H1 (cell line): ENCODE results near the gene SPRYD3. TPM values are rescaled to one million over a fixed set of nuclear protein-coding genes. Genes with fewer than 3 reads are reported as not detected.

Experiments used
- CTCF ChIA-PET: fragments of 300-600 bp; sonication (Branson Sonifier 250); formaldehyde crosslinking; loops from one replicate; lab custom pipeline; 2021; ENCODE audit not compliant: partially characterized antibody; lab: Charles Lee
- POLR2A ChIA-PET: fragments of 300-600 bp; sonication (Branson Sonifier 250); formaldehyde crosslinking; loops from one replicate; lab custom pipeline; 2021; ENCODE audit warnings: inconsistent platforms; ENCODE audit not compliant: partially characterized antibody; lab: Charles Lee
- DNase-seq, 2 experiments: peaks; one replicate each; pipeline versions ENCODE4 v3.0.0 to v3.0.0-alpha.2; 2010 to 2022; ENCODE audit warnings: low spot score in 2 of 2, low read depth in 1 of 2, mixed read lengths in 1 of 2
- FAIRE-seq: peaks from 2 replicates; lab custom pipeline; 2011; peaks lifted over from hg19 to GRCh38; lab: Jason Lieb, UNC
- H2AFZ ChIP-seq: 2 replicates; pipeline ENCODE4 v1.8.1; 2012; ENCODE audit warnings: low read length, inconsistent platforms
- H2AK5ac ChIP-seq: 2 replicates; pipeline ENCODE4 v1.6.1; 2013; ENCODE audit warnings: low read depth, low read length
- H2BK120ac ChIP-seq: replicated peaks from 2 replicates; pipeline ENCODE3; 2013; ENCODE audit warnings: low read depth, low read length, inconsistent platforms
- H2BK12ac ChIP-seq: 2 replicates; pipeline ENCODE4 v1.6.1; 2013; ENCODE audit warnings: low read depth, low read length
- H2BK15ac ChIP-seq: 2 replicates; pipeline ENCODE4 v1.6.1; 2013; ENCODE audit warnings: low read length
- H2BK20ac ChIP-seq: 2 replicates; pipeline ENCODE4 v1.6.1; 2013; ENCODE audit warnings: low read length
- H2BK5ac ChIP-seq: 2 replicates; pipeline ENCODE4 v1.6.1; 2013; ENCODE audit warnings: low read depth, low read length
- H3K14ac ChIP-seq: 2 replicates; pipeline ENCODE4 v1.6.1; 2013; ENCODE audit warnings: inconsistent platforms; ENCODE audit not compliant: insufficient read length
- H3K18ac ChIP-seq: 2 replicates; pipeline ENCODE4 v1.6.1; 2013; ENCODE audit warnings: low read length; ENCODE audit errors: extremely low read depth
- H3K23ac ChIP-seq: 2 replicates; pipeline ENCODE4 v1.6.1; 2013; ENCODE audit warnings: inconsistent platforms; ENCODE audit not compliant: insufficient read length
- H3K23me2 ChIP-seq: 2 replicates; pipeline ENCODE4 v1.6.1; 2013; ENCODE audit warnings: low read depth, low read length
- H3K27ac ChIP-seq: 2 replicates; pipeline ENCODE4 v1.6.1; 2011; ENCODE audit warnings: low read depth, low read length, inconsistent platforms
- H3K27me3 ChIP-seq, 4 experiments: replicated peaks in 1 of 4; 1 replicate in 1 of 4; 2 replicates in 3 of 4; pipeline versions ENCODE4 v1.6.1 to v1.8.1; 2011 to 2013; ENCODE audit warnings: low read length in 3 of 4, mild to moderate bottlenecking in 3 of 4, inconsistent platforms in 2 of 4, mixed read lengths in 2 of 4, moderate library complexity in 1 of 4; ENCODE audit not compliant: control insufficient read depth in 3 of 4, insufficient read depth in 3 of 4; ENCODE audit errors: extremely low read depth in 1 of 4
- H3K36me3 ChIP-seq, 4 experiments: 2 replicates each; pipeline versions ENCODE4 v1.6.1 to v1.8.1; 2011 to 2013; ENCODE audit warnings: mild to moderate bottlenecking in 4 of 4, low read length in 3 of 4, moderate library complexity in 2 of 4, control low read depth in 1 of 4, inconsistent platforms in 1 of 4; ENCODE audit not compliant: insufficient read depth in 4 of 4, control insufficient read depth in 2 of 4
- H3K4ac ChIP-seq: replicated peaks from 2 replicates; pipeline ENCODE3; 2013; ENCODE audit warnings: low read length, low read depth, mixed read lengths, inconsistent platforms; ENCODE audit not compliant: insufficient read length
- H3K4me1 ChIP-seq, 4 experiments: replicated peaks in 1 of 4; 1 replicate in 1 of 4; 2 replicates in 3 of 4; pipeline versions ENCODE4 v1.6.1 to v1.8.1; 2011 to 2013; ENCODE audit warnings: low read length in 3 of 4, inconsistent platforms in 2 of 4, mixed read lengths in 1 of 4; ENCODE audit not compliant: insufficient read depth in 4 of 4, control insufficient read depth in 3 of 4
- H3K4me2 ChIP-seq, 2 experiments: 2 replicates each; pipeline versions ENCODE4 v1.6.1 to v1.8.1; 2011 to 2013; ENCODE audit warnings: low read depth in 2 of 2, low read length in 2 of 2, control low read depth in 1 of 2, inconsistent platforms in 1 of 2, mild to moderate bottlenecking in 1 of 2; ENCODE audit not compliant: insufficient read depth in 1 of 2
- H3K4me3 ChIP-seq, 4 experiments: fragments of 200-600, 300-600 bp in 1 of 4; sonication (generic), shearing (Covaris generic), sonication (Bioruptor Twin) in 1 of 4; 2 replicates each; pipeline versions ENCODE4 v1.5.1 to v1.8.1; 2011 to 2016; ENCODE audit warnings: low read length in 4 of 4, low read depth in 3 of 4, control low read depth in 2 of 4, inconsistent platforms in 2 of 4, mild to moderate bottlenecking in 2 of 4, mixed read lengths in 1 of 4, moderate library complexity in 1 of 4; ENCODE audit not compliant: insufficient read depth in 2 of 4; ENCODE audit errors: extremely low read depth in 1 of 4
- H3K56ac ChIP-seq: replicated peaks from 2 replicates; pipeline ENCODE3; 2013; ENCODE audit warnings: low read depth, mild to moderate bottlenecking, mixed read lengths, low read length, inconsistent platforms; ENCODE audit not compliant: insufficient read length
- H3K79me1 ChIP-seq: 2 replicates; pipeline ENCODE4 v1.6.1; 2013; ENCODE audit warnings: low read depth, low read length, control low read depth
- H3K79me2 ChIP-seq, 2 experiments: 2 replicates each; pipeline versions ENCODE4 v1.6.1 to v1.8.1; 2012 to 2013; ENCODE audit warnings: low read length in 2 of 2, mild to moderate bottlenecking in 2 of 2, inconsistent platforms in 1 of 2; ENCODE audit not compliant: insufficient read depth in 2 of 2, control insufficient read depth in 1 of 2
- H3K9ac ChIP-seq, 4 experiments: replicated peaks in 1 of 4; 1 replicate in 1 of 4; 2 replicates in 3 of 4; pipeline versions ENCODE4 v1.6.1 to v1.8.1; 2011 to 2013; ENCODE audit warnings: low read depth in 3 of 4, low read length in 3 of 4, control low read depth in 2 of 4, mild to moderate bottlenecking in 2 of 4, moderate library complexity in 2 of 4, inconsistent platforms in 1 of 4; ENCODE audit errors: extremely low read depth in 1 of 4
- H3K9me3 ChIP-seq, 2 experiments: 2 replicates each; pipeline versions ENCODE4 v1.6.1 to v1.8.1; 2012 to 2013; ENCODE audit warnings: mild to moderate bottlenecking in 2 of 2, moderate library complexity in 2 of 2, control low read depth in 1 of 2, inconsistent platforms in 1 of 2, low read depth in 1 of 2, low read length in 1 of 2, mixed read lengths in 1 of 2; ENCODE audit not compliant: insufficient read depth in 2 of 2
- H4K20me1 ChIP-seq, 2 experiments: replicated peaks in 1 of 2; 2 replicates each; pipeline versions ENCODE3 to v1.8.1; 2011 to 2013; ENCODE audit warnings: inconsistent platforms in 2 of 2, low read length in 2 of 2, mild to moderate bottlenecking in 1 of 2; ENCODE audit not compliant: insufficient read depth in 2 of 2, control insufficient read depth in 1 of 2
- H4K5ac ChIP-seq: 2 replicates; pipeline ENCODE4 v1.6.1; 2013; ENCODE audit warnings: low read length, low read depth, mixed read lengths, inconsistent platforms; ENCODE audit not compliant: insufficient read length
- H4K8ac ChIP-seq: 2 replicates; pipeline ENCODE4 v1.8.0; 2013; ENCODE audit warnings: mild to moderate bottlenecking, moderate library complexity, low read length, inconsistent platforms; ENCODE audit not compliant: insufficient read depth; ENCODE audit errors: extremely low read depth
- H4K91ac ChIP-seq: replicated peaks from 2 replicates; pipeline ENCODE3; 2013; ENCODE audit warnings: low read length, mixed read lengths, inconsistent platforms; ENCODE audit not compliant: insufficient read length
- CBX8 ChIP-seq: fragments of 300-800, 300-1000 bp; sonication (generic); IDR thresholded peaks from 2 replicates; pipeline ENCODE4 v1.7.1; 2016; ENCODE audit warnings: low read depth, low read length, borderline replicate concordance
- JUND ChIP-seq: IDR thresholded peaks from 2 replicates; pipeline ENCODE4 v1.6.1; 2011; ENCODE audit warnings: mild to moderate bottlenecking, improper control_type of control experiment, low read length
- KDM1A ChIP-seq: fragments of 200-600, 300-600 bp; sonication (generic); IDR thresholded peaks from 2 replicates; pipeline ENCODE4 v1.7.1; 2016; ENCODE audit warnings: mild to moderate bottlenecking, low read length, borderline replicate concordance
- KDM5A ChIP-seq: fragments of 200-600 bp; IDR thresholded peaks from 2 replicates; pipeline ENCODE4 v1.7.1; 2012; ENCODE audit warnings: mild to moderate bottlenecking, low read length, inconsistent platforms, mixed read lengths
- MAFK ChIP-seq: IDR thresholded peaks from 2 replicates; pipeline ENCODE4 v1.6.1; 2012; ENCODE audit warnings: low read depth, mild to moderate bottlenecking, improper control_type of control experiment, low read length
- NANOG ChIP-seq: IDR thresholded peaks from 2 replicates; pipeline ENCODE4 v1.6.1; 2011; ENCODE audit warnings: low read length, low read depth, mild to moderate bottlenecking, inconsistent platforms; ENCODE audit not compliant: insufficient read depth, poor library complexity, severe bottlenecking
- NRF1 ChIP-seq: IDR thresholded peaks from 2 replicates; pipeline ENCODE4 v1.6.1; 2011; ENCODE audit warnings: mild to moderate bottlenecking, low read depth, low read length, improper control_type of control experiment
- PHF8 ChIP-seq: fragments of 200-600 bp; sonication (generic); conservative IDR thresholded peaks from 2 replicates; pipeline ENCODE4 v1.7.1; 2012; ENCODE audit warnings: low read depth, mild to moderate bottlenecking, inconsistent platforms, low read length, moderate library complexity
- POLR2A ChIP-seq, 2 experiments: IDR thresholded peaks; 1 replicate in 1 of 2; 2 replicates in 1 of 2; pipeline ENCODE4 v1.6.1; 2011; ENCODE audit warnings: low read depth in 2 of 2, low read length in 2 of 2, mild to moderate bottlenecking in 2 of 2; ENCODE audit errors: control extremely low read depth in 1 of 2
- POU5F1 ChIP-seq: IDR thresholded peaks from 2 replicates; pipeline ENCODE4 v1.6.1; 2011; ENCODE audit warnings: low read depth, mild to moderate bottlenecking, low read length, moderate library complexity
- RBBP5 ChIP-seq: IDR thresholded peaks from 2 replicates; pipeline ENCODE4 v1.7.1; 2012; ENCODE audit warnings: low read depth, mild to moderate bottlenecking, inconsistent platforms, low read length, moderate library complexity, borderline replicate concordance
- SAP30 ChIP-seq: fragments of 300-600 bp; sonication (generic); IDR thresholded peaks from 2 replicates; pipeline ENCODE4 v1.7.1; 2012; ENCODE audit warnings: low read length, moderate library complexity, mild to moderate bottlenecking, inconsistent platforms; ENCODE audit not compliant: insufficient read depth, insufficient replicate concordance
- SIX5 ChIP-seq: IDR thresholded peaks from 2 replicates; pipeline ENCODE4 v1.6.1; 2011; ENCODE audit warnings: mild to moderate bottlenecking, low read depth, low read length
- SP2 ChIP-seq: IDR thresholded peaks from 2 replicates; pipeline ENCODE4 v1.6.1; 2012; ENCODE audit warnings: mild to moderate bottlenecking, low read length, inconsistent platforms
- TAF1 ChIP-seq: IDR thresholded peaks from 2 replicates; pipeline ENCODE4 v1.6.1; 2011; ENCODE audit warnings: mild to moderate bottlenecking, low read depth, low read length
- WGBS, 2 experiments: shearing (Covaris generic) in 1 of 2; methylation state at CpG; one replicate each; pipeline versions ENCODE4 v1.1.6 to v1.1.7; 2013 to 2015; ENCODE audit warnings: low lambda C conversion rate in 2 of 2, mixed read lengths in 2 of 2, inconsistent platforms in 1 of 2, low coverage in 1 of 2, missing lambda C conversion rate in 1 of 2; ENCODE audit not compliant: insufficient replicate concordance in 2 of 2, insufficient coverage in 1 of 2, insufficient read length in 1 of 2; ENCODE audit errors: extremely low coverage in 1 of 2, missing lambda C conversion rate in 1 of 2; 5-methylcytosine and 5-hydroxymethylcytosine counted together
- polyA plus RNA-seq, 7 experiments: library from polyadenylated mRNA; depleted of rRNA in 3 of 7; stranded (reverse) in 5 of 7; unstranded in 2 of 7; fragments of >200 nt in 5 of 7; fragments of 200-250 nt in 2 of 7; gene quantifications; 1 replicate in 5 of 7; 2 replicates in 1 of 7; 4 replicates in 1 of 7; pipeline versions ENCODE4 v1.2.1 to v1.2.3, GENCODE V29; 2011 to 2013; ENCODE audit warnings: missing spikeins in 2 of 7, mixed read lengths in 2 of 7
- total RNA-seq: library from RNA; stranded (reverse); fragmentation: NEBNext Ultra II Directional; extraction: Animal tissue kit (Norgen Biotek cat#: 25700); gene quantifications from 2 replicates; pipeline ENCODE4 v1.2.1, GENCODE V29; 2021

Gene SPRYD3
- total and polyA plus RNA-seq, 2 of the 8 experiments (the other 6 are each of a cell fraction or from before 2014, with no cell fraction given): 6.8 to 8.0 TPM

- Histone ChIP-seq H3K56ac (no peak overlapping the region), H3K27me3 (peaks cover 0 to 12% (median 4%) of the 10 kb centered on the region in 4 experiments; a peak in 4 of 7 replicates), H3K18ac (no peak overlapping the region), H4K91ac (no peak overlapping the region), H3K23me2 (peaks cover 8% of the 10 kb centered on the region), H2BK12ac (no peak overlapping the region), H3K79me2 (no peaks in the 10 kb centered on the region), H4K5ac (no peak overlapping the region), H4K8ac (no peak overlapping the region), H2BK120ac (no peak overlapping the region), H3K4me3 (no peak overlapping the region), H3K4ac (no peak overlapping the region), H3K9ac (no peak overlapping the region), H3K36me3 (peaks cover 0 to 5% (median 0%) of the 10 kb centered on the region in 4 experiments; a peak in 1 of 8 replicates), H2BK15ac (no peak overlapping the region), H3K14ac (no peak overlapping the region), H3K23ac (no peak overlapping the region), H3K9me3 (no peaks in the 10 kb centered on the region), H2AFZ (no peak overlapping the region), H2BK5ac (no peak overlapping the region), H2AK5ac (no peak overlapping the region), H2BK20ac (no peak overlapping the region), H3K4me2 (no peak overlapping the region), H3K27ac (no peak overlapping the region), H4K20me1 (peaks cover 9 to 12% of the 10 kb centered on the region in 2 experiments), H3K79me1 (peaks cover 6% of the 10 kb centered on the region; the same call in 1 of the 2 replicates), H3K4me1 (peaks cover under 1 to 12% (median 6%) of the 10 kb centered on the region in 4 experiments)
- FAIRE-seq: no peak
- POLR2A ChIA-PET: interaction anchor here (4.1 to 35.6 kb wide), 3 partner anchors 6 to 44 kb away, joined by 16 to 711 read pairs (median 26); partner anchors contain the start of genes EIF4B and TNS2
- no peak for DNase-seq
- CTCF ChIA-PET: interaction anchor here (0.6 to 15.7 kb wide), 5 partner anchors 6 to 103 kb away, joined by 3 to 258 read pairs (median 42); partner anchors contain the start of genes IGFBP6 and TNS2
- 85% methylated on average over 5 of the region's 5 CpGs; no CpG with 5 or more reads in 1 of the 2 experiments for WGBS, 2 experiments
- TF ChIP-seq SIX5 (no peak), SP2 (no peak), NANOG (no peak), SAP30 (no peak), PHF8 (no peak), CBX8 (no peak), NRF1 (no peak), TAF1 (no peak), KDM5A (no peak), MAFK (no peak), RBBP5 (no peak), POLR2A (IDR thresholded peaks at IDR 0.05; ENCODE audit: control extremely low read depth in 1 of 2, low read depth in 2 of 2, low read length in 2 of 2) (no peak), JUND (no peak), KDM1A (no peak), POU5F1 (no peak)
Observed at GRCh38 chr12:53056296-53056695, 22.9 kb downstream of the SPRYD3 start.
